Body of pancreas (tissue), 4 donors: Measurements from ENCODE around the gene E2F6. TPM values are rescaled to one million over a fixed set of nuclear protein-coding genes. Genes with fewer than 3 reads are reported as not detected.

ENCODE experiments used
- ATAC-seq: fragments of 150-250 bp; one replicate; pipeline ENCODE4 v1.9.1; 2016
- DNase-seq, 4 donors: peaks; one replicate each; pipeline ENCODE4 v3.0.0-alpha.2; 2019
- H3K27ac ChIP-seq, 4 donors: fragments of 200-600 bp; sonication (generic); 1 replicate in 3 of 4; 2 replicates in 1 of 4; pipeline versions ENCODE4 v1.5.1 to v1.6.1; 2016 to 2019; ENCODE audit warnings: mild to moderate bottlenecking in 1 of 4, mixed read lengths in 1 of 4, moderate library complexity in 1 of 4
- H3K27me3 ChIP-seq, 2 donors: fragments of 200-600 bp; sonication (generic); one replicate each; pipeline ENCODE4 v1.6.0; 2016; ENCODE audit warnings: mild to moderate bottlenecking in 1 of 2
- H3K36me3 ChIP-seq, 2 donors: fragments of 200-600 bp; sonication (generic); replicated peaks in 1 of 2; 2 replicates each; pipeline ENCODE4 v1.5.1; 2016; ENCODE audit warnings: low read depth in 2 of 2; ENCODE audit not compliant: insufficient read depth in 1 of 2
- H3K4me1 ChIP-seq: fragments of 200-600 bp; sonication (generic); one replicate; pipeline ENCODE4 v1.6.0; 2016
- H3K4me3 ChIP-seq, 2 donors: fragments of 200-600 bp; sonication (generic); 1 replicate in 1 of 2; 2 replicates in 1 of 2; pipeline ENCODE4 v1.5.1; 2016 to 2019
- H3K9me3 ChIP-seq, 3 donors: fragments of 200-600 bp; sonication (generic); 1 replicate in 2 of 3; 2 replicates in 1 of 3; pipeline ENCODE4 v1.5.1; 2016
- POLR2A ChIP-seq, 3 donors: fragments of 450-650 bp; IDR thresholded peaks; one replicate each; pipeline ENCODE4 v1.6.1; 2016; ENCODE audit warnings: antibody characterized with exemption in 3 of 3, mild to moderate bottlenecking in 2 of 3
- WGBS, 2 donors: methylation state at CpG; one replicate each; pipeline ENCODE4 v1.1.5; 2017; 5-methylcytosine and 5-hydroxymethylcytosine counted together
- intact Hi-C: fragments of 100-400 bp; cut with DNase I; formaldehyde crosslinking; loops from one replicate; pipeline ENCODE4 v1.15.1; 2023
- total RNA-seq, 2 donors: library from RNA; depleted of rRNA; stranded (reverse); fragments of >200 nt; gene quantifications; one replicate each; pipeline ENCODE4 v1.1.0, GENCODE V29; 2016
- TF ChIP-seq, protein P1 (sequence below), 7 experiments: fragments of 450-650 bp in 4 of 7; fragments of 200-600 bp in 3 of 7; sonication (generic) in 3 of 7; IDR thresholded peaks; one replicate each; pipeline ENCODE4 v1.5.1; 2016 to 2019; ENCODE audit warnings: antibody characterized with exemption in 7 of 7

Gene E2F6
- total RNA-seq, 2 donors from 2014 or later: 9.2 to 13.2 TPM

DNA sequence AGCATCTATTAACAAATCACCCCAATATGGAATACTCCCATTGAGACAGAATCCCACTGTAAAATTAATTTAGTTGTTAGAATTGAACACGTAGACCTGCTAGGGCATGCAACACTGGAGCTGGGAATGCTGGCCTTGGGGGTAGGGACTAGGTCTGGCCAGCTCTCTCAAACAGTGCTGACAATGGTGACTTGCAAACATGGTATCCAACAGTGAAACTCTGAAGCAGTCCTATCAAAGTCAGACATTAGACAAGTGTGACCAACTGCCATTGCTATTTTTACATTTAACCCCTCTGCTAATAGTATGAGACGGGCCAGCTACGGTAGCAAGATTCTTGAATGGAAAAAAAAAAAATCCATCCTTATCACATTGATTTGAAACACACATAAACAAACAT, 7.2 kb downstream of the E2F6 start:
- H3K36me3 ChIP-seq: no peaks in the 10 kb centered on the region
- no peak overlapping the region for H3K27ac ChIP-seq
- H3K4me3 ChIP-seq: no peak overlapping the region
- WGBS, 2 donors: 51 to 64% methylated on average over 3 of the region's 3 CpGs
- no peaks in the 10 kb centered on the region for H3K27me3 ChIP-seq
- TF ChIP-seq POLR2A (IDR thresholded peaks at IDR 0.05): no peak
- TF ChIP-seq, protein P1, sequence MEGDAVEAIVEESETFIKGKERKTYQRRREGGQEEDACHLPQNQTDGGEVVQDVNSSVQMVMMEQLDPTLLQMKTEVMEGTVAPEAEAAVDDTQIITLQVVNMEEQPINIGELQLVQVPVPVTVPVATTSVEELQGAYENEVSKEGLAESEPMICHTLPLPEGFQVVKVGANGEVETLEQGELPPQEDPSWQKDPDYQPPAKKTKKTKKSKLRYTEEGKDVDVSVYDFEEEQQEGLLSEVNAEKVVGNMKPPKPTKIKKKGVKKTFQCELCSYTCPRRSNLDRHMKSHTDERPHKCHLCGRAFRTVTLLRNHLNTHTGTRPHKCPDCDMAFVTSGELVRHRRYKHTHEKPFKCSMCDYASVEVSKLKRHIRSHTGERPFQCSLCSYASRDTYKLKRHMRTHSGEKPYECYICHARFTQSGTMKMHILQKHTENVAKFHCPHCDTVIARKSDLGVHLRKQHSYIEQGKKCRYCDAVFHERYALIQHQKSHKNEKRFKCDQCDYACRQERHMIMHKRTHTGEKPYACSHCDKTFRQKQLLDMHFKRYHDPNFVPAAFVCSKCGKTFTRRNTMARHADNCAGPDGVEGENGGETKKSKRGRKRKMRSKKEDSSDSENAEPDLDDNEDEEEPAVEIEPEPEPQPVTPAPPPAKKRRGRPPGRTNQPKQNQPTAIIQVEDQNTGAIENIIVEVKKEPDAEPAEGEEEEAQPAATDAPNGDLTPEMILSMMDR (IDR thresholded peaks at IDR 0.05): no peak
- no peak for ATAC-seq
- H3K4me1 ChIP-seq: peaks cover 15% of the 10 kb centered on the region
- no peaks in the 10 kb centered on the region for H3K9me3 ChIP-seq
- intact Hi-C loops: no loop called here
- no peak for DNase-seq

DNA sequence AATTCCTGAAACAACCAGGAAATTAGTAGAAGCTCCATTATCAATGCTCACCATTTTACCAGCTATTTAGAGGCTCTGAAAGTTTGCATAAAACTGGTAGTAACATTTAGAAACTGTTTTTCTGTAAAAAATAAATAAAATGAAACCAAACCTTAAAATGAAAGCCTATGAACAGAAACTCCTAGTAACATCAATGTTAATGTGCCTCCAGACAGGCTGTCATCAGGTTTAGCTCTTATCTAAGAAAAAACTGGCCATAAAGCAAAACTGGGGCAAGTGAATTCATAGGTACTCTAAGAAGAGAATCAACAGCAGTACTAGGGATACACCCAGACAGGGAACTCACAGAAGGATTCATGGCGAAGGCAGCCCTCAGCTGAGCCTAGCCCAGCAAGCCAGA, 8.0 kb downstream of the E2F6 start:
- intact Hi-C loops: no loop called here
- H3K27me3 ChIP-seq: no peaks in the 10 kb centered on the region
- DNase-seq (no peak), ATAC-seq (no peak)
- TF ChIP-seq, protein P1 (IDR thresholded peaks at IDR 0.05): no peak
- TF ChIP-seq POLR2A (IDR thresholded peaks at IDR 0.05): no peak
- H3K36me3 ChIP-seq: peaks cover 0 to 2% of the 10 kb centered on the region in 2 donors
- WGBS, 2 donors: 79 to 93% methylated on average over 1 of the region's 1 CpG
- peaks cover 6% of the 10 kb centered on the region for H3K4me1 ChIP-seq
- no peaks in the 10 kb centered on the region for H3K9me3 ChIP-seq
- H3K27ac ChIP-seq: no peak overlapping the region
- no peak overlapping the region for H3K4me3 ChIP-seq

DNA sequence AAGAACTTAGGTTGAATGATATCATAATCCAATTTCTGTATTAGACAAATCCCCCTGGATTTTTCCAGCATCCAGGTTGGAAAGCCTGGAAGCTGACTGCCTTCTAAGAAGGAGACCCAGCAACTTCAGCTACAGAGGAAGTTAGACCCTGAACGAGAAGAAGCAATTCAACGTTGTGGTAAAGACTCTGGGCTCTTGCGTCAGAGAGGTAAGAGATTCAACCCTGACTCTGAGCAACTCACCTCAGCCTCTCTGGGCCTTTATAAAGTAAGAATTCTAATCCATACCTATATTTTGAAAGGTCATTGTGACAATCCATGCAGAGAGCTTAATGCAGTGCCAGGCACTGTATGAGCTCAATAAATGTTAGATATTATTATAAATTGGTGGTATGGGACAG, 9.7 kb downstream of the E2F6 start:
- no peaks in the 10 kb centered on the region for H3K4me1 ChIP-seq
- DNase-seq (no peak), ATAC-seq (no peak)
- H3K9me3 ChIP-seq: no peaks in the 10 kb centered on the region
- H3K27me3 ChIP-seq: no peaks in the 10 kb centered on the region
- peaks cover 0 to 7% of the 10 kb centered on the region in 2 donors for H3K36me3 ChIP-seq
- WGBS, 2 donors: 54 to 67% methylated on average over 3 of the region's 3 CpGs
- H3K27ac ChIP-seq: no peak overlapping the region
- intact Hi-C loops: no loop called here
- TF ChIP-seq, protein P1 (IDR thresholded peaks at IDR 0.05): no peak
- TF ChIP-seq POLR2A (IDR thresholded peaks at IDR 0.05): no peak
- no peak overlapping the region for H3K4me3 ChIP-seq

DNA sequence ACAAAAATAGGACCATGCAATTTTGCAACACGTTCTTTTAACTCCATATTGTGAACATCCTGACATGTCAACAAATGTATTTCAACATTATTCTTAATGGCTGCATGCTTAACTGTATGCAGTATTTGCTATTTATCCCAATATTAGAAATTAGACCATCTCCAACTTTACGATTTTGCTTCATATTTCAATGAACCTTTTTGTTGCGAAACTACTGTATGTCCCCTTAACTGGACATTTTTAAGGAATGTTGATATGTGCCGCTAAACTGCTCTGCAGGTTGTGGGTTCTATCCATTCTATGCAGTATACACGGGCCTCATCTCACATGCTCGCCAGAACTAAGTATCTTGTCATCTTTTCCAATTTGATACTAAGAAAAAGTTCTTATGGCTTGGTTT, 11.1 kb downstream of the E2F6 start:
- Histone ChIP-seq H3K4me3 (no peak overlapping the region), H3K27me3 (no peaks in the 10 kb centered on the region), H3K9me3 (no peaks in the 10 kb centered on the region), H3K4me1 (no peaks in the 10 kb centered on the region), H3K36me3 (peaks cover 0 to 10% of the 10 kb centered on the region in 2 donors), H3K27ac (no peak overlapping the region)
- TF ChIP-seq POLR2A (IDR thresholded peaks at IDR 0.05): no peak
- TF ChIP-seq, protein P1 (IDR thresholded peaks at IDR 0.05): no peak
- DNase-seq (no peak), ATAC-seq (no peak)
- 82 to 89% methylated on average over 6 of the region's 6 CpGs for WGBS, 2 donors
- intact Hi-C loops: no loop called here

DNA sequence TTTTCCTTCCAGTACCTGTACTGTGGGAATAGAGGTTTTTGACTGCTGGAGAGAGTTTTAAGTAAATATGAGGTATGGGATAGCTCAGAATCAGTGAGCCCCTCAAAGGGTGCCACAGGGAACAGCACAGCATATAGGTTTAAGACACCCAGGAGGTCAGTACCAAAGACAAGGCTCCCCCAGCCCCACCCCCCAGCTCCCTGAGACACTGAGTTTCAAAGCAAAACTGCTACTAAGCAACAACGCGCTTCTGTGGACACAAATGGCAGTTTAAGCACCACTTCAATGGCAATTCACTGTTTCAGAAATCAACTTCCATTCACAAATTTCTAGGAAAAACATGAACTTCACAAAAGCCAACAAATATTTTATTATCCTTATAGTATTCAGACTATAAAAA, 15.2 kb downstream of the E2F6 start:
- DNase-seq: no peak
- peaks cover 0 to 20% of the 10 kb centered on the region in 2 donors for H3K36me3 ChIP-seq

More for the DNA sequence above, 15.2 kb downstream of the E2F6 start:
- no peak for ATAC-seq
- TF ChIP-seq, protein P1 (IDR thresholded peaks at IDR 0.05): no peak
- TF ChIP-seq POLR2A (IDR thresholded peaks at IDR 0.05): no peak
- no peak overlapping the region for H3K4me3 ChIP-seq
- WGBS, 2 donors: 91% methylated on average over 2 of the region's 2 CpGs
- intact Hi-C loops: no loop called here
- no peak overlapping the region for H3K27ac ChIP-seq
- no peaks in the 10 kb centered on the region for H3K27me3 ChIP-seq
- H3K4me1 ChIP-seq: no peaks in the 10 kb centered on the region
- H3K9me3 ChIP-seq: no peaks in the 10 kb centered on the region
